ENCODE measurements around the gene KCNMA1.

The KCNMA1 gene

GRCh38 chr10:76925636-76926405, 711.8 kb downstream of the KCNMA1 start:
- no peak for DNase-seq (ENCODE audit: low spot score)

- no peak for DNase-seq (ENCODE audit: low spot score)
Measured at GRCh38 chr10:76922666-76923065, 714.9 kb downstream of the KCNMA1 start.

GRCh38 chr10:76921383-76922010, 716.1 kb downstream of the KCNMA1 start:
- DNase-seq (ENCODE audit: low spot score), result no peak

GRCh38 chr10:76920581-76920980, 717.0 kb downstream of the KCNMA1 start:
- no peak for DNase-seq (ENCODE audit: low spot score)

- DNase-seq (ENCODE audit: low spot score), result no peak
Measured at GRCh38 chr10:76918106-76918505, 719.5 kb downstream of the KCNMA1 start.

- no peak for DNase-seq (ENCODE audit: low spot score)
Measured at GRCh38 chr10:76917071-76917470, 720.5 kb downstream of the KCNMA1 start.

- no peak for DNase-seq (ENCODE audit: low spot score)
Measured at GRCh38 chr10:76916536-76916935, 721.1 kb downstream of the KCNMA1 start.

- no peak for DNase-seq (ENCODE audit: low spot score)
Measured at GRCh38 chr10:76915316-76915715, 722.3 kb downstream of the KCNMA1 start.

- no peak for DNase-seq (ENCODE audit: low spot score)
Measured at GRCh38 chr10:76911184-76911583, 726.4 kb downstream of the KCNMA1 start.

GRCh38 chr10:76910184-76910962, 727.2 kb downstream of the KCNMA1 start:
- no peak for DNase-seq (ENCODE audit: low spot score)

GRCh38 chr10:76906256-76906655, 731.4 kb downstream of the KCNMA1 start:
- no peak for DNase-seq (ENCODE audit: low spot score)

GRCh38 chr10:76905251-76905650, 732.4 kb downstream of the KCNMA1 start:
- DNase-seq (ENCODE audit: low spot score), result no peak

- DNase-seq (ENCODE audit: low spot score), result no peak
Measured at GRCh38 chr10:76903387-76903945, 734.1 kb downstream of the KCNMA1 start.

GRCh38 chr10:76902949-76903348, 734.7 kb downstream of the KCNMA1 start:
- no peak for DNase-seq (ENCODE audit: low spot score)

GRCh38 chr10:76901701-76902100, 735.9 kb downstream of the KCNMA1 start:
- no peak for DNase-seq (ENCODE audit: low spot score)

GRCh38 chr10:76899490-76899889, 738.1 kb downstream of the KCNMA1 start:
- DNase-seq (ENCODE audit: low spot score), result no peak

- DNase-seq (ENCODE audit: low spot score), result no peak
Measured at GRCh38 chr10:76892766-76893479, 744.7 kb downstream of the KCNMA1 start.

GRCh38 chr10:76887223-76888010, 750.2 kb downstream of the KCNMA1 start:
- DNase-seq (ENCODE audit: low spot score), result no peak

GRCh38 chr10:76885816-76886215, 751.8 kb downstream of the KCNMA1 start:
- no peak for DNase-seq (ENCODE audit: low spot score)

GRCh38 chr10:76884673-76885275, 752.8 kb downstream of the KCNMA1 start:
- no peak for DNase-seq (ENCODE audit: low spot score)

GRCh38 chr10:76883596-76883995, 754.0 kb downstream of the KCNMA1 start:
- no peak for DNase-seq (ENCODE audit: low spot score)

All from hematopoietic multipotent progenitor cell treated with erythropoietin and hydrocortisone succinate and interleukin-3 and kit ligand, for 15 days (in vitro differentiated cells).